GM21526 (cell line): ENCODE data around the gene DIPK1A.

Experiments used
- ATAC-seq: cut with Tn5 transposase; IDR thresholded peaks from one replicate; pipeline ENCODE4 v1.9.1; 2021; ENCODE audit warnings: moderate library complexity; ENCODE audit not compliant: unreplicated experiment, low FRiP score

The DIPK1A gene

DNA sequence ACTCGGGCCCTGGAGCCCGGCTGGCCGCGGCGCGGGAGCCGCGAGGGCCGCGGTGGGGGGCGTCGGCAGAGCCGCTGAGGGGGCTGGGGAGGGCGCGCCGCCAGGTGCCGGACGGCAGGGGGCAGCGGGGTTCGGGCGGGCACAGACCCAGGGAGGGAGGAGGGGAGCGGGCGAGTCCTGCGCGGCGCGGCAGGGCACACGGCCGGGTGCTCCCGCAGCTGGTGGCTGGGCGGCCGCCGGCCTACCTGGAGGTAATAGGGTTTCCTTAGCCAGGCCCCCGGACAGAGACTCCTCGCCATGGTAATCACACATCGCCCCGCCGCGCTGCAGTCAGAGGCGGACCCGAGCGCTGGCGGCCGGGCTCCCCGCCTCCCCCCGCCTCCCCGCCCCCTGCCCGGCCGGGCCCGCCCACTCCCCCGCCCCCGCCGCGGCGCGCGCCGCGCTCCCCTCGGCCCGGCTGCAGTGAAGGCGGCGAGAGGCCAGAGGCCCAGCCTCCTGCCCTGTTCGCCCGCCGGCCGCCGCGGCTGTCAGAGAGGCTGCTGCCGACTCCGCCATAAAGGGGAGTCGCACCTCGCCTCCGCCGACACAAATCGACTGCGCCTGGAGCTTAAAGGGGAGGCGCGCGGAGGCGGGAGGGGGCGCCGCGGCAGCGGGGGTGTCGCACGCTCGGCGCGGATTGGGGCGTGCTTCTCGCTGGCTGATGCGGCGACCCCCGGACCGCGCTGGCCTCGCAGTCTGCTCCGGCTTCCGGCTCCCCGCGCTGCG, at the start of gene DIPK1A:
DIPK1A (minus strand) TSS at position 332 of the 765 bp plus-strand sequence; CDS start at position 299, 33 bp downstream.
- peak; percentile 34 for ATAC-seq

DNA sequence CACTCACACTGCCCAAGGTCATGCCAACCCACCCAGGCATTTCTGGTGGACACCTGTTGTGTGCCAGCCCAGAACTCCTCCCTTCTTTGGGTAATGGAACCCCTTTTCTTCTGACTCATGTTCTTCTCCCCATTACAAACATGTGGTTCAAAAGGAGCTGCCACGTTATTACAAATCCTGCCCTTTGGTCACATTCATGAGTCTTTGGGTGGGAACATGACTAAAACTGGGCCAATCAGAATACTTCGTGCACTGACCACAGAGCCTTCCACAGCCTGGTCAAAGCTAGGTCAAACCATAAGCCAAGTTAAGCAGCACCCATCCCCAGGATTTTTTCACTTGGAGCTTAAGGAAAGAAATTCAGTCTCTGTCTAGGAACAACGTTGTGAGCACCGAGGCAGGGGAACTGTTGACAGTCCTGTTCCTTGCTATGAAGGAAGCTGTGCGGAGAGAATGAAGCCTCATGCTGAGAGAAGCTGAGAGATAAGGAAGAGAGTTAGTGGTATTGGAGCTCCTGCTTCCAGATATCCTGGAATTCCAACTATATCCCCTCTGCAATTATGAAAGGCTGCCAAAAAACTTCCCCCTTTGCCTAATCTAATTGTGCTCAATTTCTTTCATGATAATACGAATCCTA, 46.8 kb upstream of the DIPK1A start:
- no peak for ATAC-seq

- ATAC-seq: peak; percentile 61
Measured at GRCh38 chr1:93005252-93005598, 44.0 kb upstream of the DIPK1A start.

DNA sequence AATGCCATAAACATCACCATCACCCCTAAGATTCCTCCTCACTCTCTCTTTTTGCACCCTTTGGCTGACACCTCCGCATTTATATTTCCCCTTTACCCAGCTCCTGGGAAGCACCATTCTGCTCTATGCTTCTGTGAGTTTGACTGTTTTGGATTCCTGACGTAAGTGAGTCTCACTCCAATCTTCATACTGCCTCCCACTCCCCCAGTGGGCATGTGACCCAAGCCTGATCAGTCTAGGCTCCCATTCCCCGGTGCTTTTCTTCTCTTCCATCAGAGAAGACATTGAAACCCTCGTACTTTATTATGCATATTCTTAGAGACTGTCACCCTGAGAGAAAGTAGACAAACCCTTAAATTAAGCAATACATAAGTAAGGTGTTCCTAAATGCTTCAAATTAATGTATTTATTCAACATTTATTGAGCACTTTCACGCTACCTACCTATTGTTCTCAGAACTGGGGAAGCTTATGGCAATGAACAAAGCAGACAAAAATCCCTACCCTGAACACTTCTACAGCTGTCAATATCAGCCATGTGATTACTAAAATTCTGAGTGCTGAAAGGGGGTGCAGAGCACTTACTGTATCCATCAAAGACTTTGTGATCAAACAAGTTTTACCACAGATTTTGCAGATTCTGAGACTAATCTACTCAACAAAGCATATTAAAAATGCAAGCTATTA, 43.4 kb upstream of the DIPK1A start:
- ATAC-seq: peak; percentile 15

GRCh38 chr1:93003981-93004380, 42.7 kb upstream of the DIPK1A start:
- no peak for ATAC-seq

GRCh38 chr1:93002781-93003180, 41.5 kb upstream of the DIPK1A start:
- ATAC-seq: no peak

DNA sequence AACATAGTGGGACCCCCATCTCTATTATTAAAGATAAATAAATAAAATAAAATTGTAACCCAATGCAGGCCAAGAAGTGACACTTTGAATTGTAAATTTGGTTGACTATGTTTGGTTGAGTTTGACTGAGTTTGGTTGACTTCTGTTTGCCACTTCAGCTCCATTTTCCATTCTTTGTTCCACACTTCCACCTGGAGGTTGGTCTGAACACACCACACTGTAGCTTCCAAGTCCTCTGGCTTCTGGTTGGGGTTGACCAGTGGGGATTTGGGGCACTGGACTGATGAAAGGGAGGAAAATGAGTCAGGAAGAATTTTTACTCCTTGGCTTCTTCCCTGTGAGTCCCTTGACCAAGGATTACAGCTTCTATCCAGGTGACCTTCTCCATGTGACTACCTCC, 40.6 kb upstream of the DIPK1A start:
- ATAC-seq: no peak

DNA sequence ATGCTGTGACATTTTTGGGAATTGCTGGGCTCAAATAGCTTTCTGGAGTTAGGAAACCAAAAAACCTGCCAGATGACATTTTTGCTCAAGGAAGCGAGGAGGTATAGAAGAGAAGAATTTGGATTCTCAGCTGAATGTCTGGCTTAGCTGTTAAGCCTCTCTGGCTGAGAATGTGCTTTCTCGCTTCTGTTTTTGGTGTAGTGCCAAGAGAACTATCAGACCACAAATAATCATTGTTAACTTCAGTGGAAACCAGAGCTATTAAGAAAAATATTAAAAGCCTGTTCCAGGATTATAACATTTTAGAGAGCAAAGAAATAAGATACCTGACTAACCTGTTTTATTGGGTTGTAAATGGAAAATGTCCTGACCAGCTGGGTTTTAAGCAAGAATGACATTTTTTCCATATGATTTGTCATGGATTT, 39.5 kb upstream of the DIPK1A start:
- no peak for ATAC-seq

- no peak for ATAC-seq
Measured at GRCh38 chr1:93000291-93000690, 39.0 kb upstream of the DIPK1A start.

- no peak for ATAC-seq
Measured at GRCh38 chr1:92998821-92999220, 37.6 kb upstream of the DIPK1A start.

GRCh38 chr1:92995441-92996430, 34.5 kb upstream of the DIPK1A start:
- no peak for ATAC-seq

DNA sequence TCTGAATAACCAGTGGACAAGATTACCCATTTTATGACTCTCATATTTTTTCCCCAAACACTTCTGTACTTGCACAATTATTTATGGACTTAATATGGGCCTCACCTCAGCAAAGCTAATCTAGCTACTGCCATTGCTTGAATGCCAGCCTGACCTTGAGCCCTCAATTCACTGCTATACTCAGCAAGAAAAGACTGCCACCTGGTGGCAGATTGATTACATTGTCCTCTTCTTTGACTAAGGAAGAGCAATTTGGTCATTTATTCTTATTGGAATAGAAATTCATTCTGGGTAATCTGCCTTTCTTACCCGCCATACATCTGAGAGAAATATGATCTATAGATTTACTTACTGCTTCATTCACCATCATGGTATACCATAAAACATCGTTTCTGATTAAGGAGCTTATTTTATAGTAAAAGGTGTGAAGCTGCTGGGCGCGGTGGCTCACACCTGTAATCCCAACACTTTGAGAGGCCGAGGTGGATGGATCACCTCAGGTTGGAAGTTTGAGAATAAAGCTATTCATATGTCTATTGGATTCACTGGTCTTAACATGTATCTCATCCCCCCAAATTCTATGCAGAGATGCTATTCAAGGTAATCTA, 32.9 kb upstream of the DIPK1A start:
- ATAC-seq: peak; percentile 62

DNA sequence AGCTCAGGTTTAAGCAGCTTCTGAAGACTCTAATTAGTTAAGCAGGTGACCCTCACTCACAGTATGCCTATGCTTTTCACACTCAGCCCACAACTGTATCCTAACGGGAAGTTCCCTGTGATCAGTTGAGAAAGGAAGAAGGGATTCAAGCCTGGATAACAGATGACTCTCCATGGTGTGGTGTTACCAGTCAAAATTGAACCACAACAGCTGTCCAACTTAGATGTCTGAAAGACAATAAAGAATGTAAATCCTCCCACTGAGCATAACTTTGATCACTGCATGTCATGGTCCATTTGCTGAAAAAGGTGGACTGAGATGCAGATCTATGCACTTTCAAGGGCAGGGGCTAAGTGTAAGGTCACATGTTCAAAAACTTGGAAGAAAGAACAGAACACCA, 32.3 kb upstream of the DIPK1A start:
- peak; percentile 10 for ATAC-seq

GRCh38 chr1:92992877-92993276, 31.6 kb upstream of the DIPK1A start:
- ATAC-seq: no peak

GRCh38 chr1:92992054-92992453, 30.8 kb upstream of the DIPK1A start:
- ATAC-seq: no peak

- ATAC-seq: no peak
Measured at GRCh38 chr1:92990828-92991227, 29.6 kb upstream of the DIPK1A start.

DNA sequence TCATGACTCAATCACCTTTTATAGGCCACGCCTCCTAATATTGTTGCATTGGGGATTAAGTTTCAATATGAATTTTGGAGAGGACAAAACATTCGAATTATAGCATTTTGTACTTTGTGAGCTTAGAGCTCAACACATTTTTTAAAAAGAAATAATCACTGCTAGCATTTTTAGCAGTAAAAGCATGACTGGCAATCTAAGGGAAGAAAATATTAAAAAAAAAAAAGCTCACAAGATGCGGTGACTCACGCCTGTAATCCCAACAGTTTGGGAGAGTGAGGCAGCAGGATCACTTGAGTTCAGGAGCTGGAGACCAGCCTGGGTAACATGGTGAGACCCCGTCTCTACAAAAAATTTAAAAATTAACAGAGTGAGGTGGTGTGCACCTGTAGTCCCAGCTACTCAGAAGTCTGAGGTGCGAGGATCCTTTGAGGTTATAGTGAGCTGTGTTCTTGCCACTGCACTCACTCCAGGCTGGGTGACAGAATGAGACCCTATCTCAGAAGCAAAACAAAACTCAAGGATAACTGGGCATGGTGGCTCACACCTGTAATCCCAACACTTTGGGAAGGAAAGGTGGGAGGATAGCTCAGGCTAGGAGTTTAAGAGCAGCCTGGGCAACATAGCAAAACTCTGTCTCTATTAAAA, 28.8 kb upstream of the DIPK1A start:
- no peak for ATAC-seq

- no peak for ATAC-seq
Measured at GRCh38 chr1:92989253-92989652, 28.0 kb upstream of the DIPK1A start.

DNA sequence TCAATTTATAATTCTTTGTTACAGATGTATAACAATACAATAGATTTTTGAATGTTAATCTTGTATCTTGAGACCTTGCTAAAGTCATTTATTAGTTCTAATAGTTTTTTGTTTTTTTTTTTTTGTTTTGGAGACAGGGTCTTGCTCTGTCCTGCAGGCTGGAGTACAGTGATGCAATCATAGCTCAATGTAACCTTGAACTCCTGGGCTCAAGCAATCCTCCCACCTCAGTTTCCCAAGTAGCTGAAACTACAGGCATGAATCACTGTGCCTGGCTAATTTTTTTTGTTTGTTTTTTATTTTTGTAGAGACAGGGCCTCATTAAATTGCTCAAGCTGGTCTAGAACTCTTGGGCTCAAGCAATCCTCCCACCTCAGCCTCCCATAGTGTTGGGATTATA, 26.2 kb upstream of the DIPK1A start:
- ATAC-seq: no peak

GRCh38 chr1:92985101-92985500, 23.8 kb upstream of the DIPK1A start:
- no peak for ATAC-seq
